GM12878 (cell line): Measurements from ENCODE around the gene FLT4. TPM values are rescaled to one million over a fixed set of nuclear protein-coding genes. Genes with fewer than 3 reads are reported as not detected.
"Not testable (repeated sequence)": the region's sequence is repeated elsewhere in the genome, so short reads cannot be mapped to it uniquely, and the experiment has no call there.

Source experiments
- ATAC-seq: fragments of 200-7000 bp; cut with Tn5 transposase; 3 replicates; pipeline ENCODE4 v1.9.1; 2020; ENCODE audit warnings: mild to moderate bottlenecking, moderate library complexity
- BruUV-seq: library from RNA; stranded (reverse); fragments of 400-500 nt; replicated peaks from 2 replicates; lab custom pipeline; 2021; lab: Mats Ljungman, UMichigan
- CTCF ChIA-PET: fragments of 300-600 bp; sonication (Branson Sonifier 250); formaldehyde crosslinking; extraction: SDS; loops from one replicate; lab custom pipeline; 2021; ENCODE audit warnings: inconsistent platforms; lab: Yijun Ruan, JAX
- POLR2A ChIA-PET: fragments of 350-600 bp; formaldehyde crosslinking; extraction: SDS; loops from one replicate; lab custom pipeline; 2021; ENCODE audit warnings: inconsistent platforms; lab: Charles Lee
- RAD21 ChIA-PET: fragments of 300-600 bp; sonication (Branson Sonifier 250); formaldehyde crosslinking; loops from one replicate; lab custom pipeline; 2023; ENCODE audit warnings: antibody characterized with exemption; ENCODE audit not compliant: unreplicated experiment; lab: Charles Lee
- SMC1A ChIA-PET: fragments of 300-600 bp; sonication (Branson Sonifier 250); formaldehyde crosslinking; loops from one replicate; lab custom pipeline; 2023; ENCODE audit not compliant: unreplicated experiment, uncharacterized antibody; lab: Charles Lee
- DNase-seq: peaks from one replicate; pipeline ENCODE4 v3.0.0-alpha.2; 2011; ENCODE audit warnings: low read depth, low spot score
- FAIRE-seq: peaks from 3 replicates; lab custom pipeline; 2011; peaks lifted over from hg19 to GRCh38; lab: Jason Lieb, UNC
- H2AFZ ChIP-seq: 2 replicates; pipeline ENCODE4 v1.6.0; 2011; ENCODE audit warnings: low read depth, low read length, control low read depth; ENCODE audit not compliant: control insufficient read depth
- H3K27ac ChIP-seq: 2 replicates; pipeline ENCODE4 v1.5.1; 2011; ENCODE audit warnings: control low read depth; ENCODE audit not compliant: control insufficient read depth, insufficient read depth
- H3K27me3 ChIP-seq, 2 experiments: replicated peaks in 1 of 2; 2 replicates each; pipeline versions ENCODE4 v1.6.0 to v1.6.1; 2011; ENCODE audit warnings: low read length in 1 of 2; ENCODE audit not compliant: control insufficient read depth in 2 of 2, insufficient read depth in 2 of 2
- H3K36me3 ChIP-seq, 2 experiments: 2 replicates each; pipeline ENCODE4 v1.5.1; 2011; ENCODE audit warnings: low read length in 1 of 2; ENCODE audit not compliant: control insufficient read depth in 2 of 2, insufficient read depth in 2 of 2
- H3K4me1 ChIP-seq: 2 replicates; pipeline ENCODE4 v1.6.1; 2011; ENCODE audit warnings: mild to moderate bottlenecking, low read length, moderate library complexity, mixed read lengths; ENCODE audit not compliant: control insufficient read depth, insufficient read depth
- H3K4me2 ChIP-seq: 2 replicates; pipeline ENCODE4 v1.6.0; 2011; ENCODE audit warnings: control low read depth; ENCODE audit not compliant: control insufficient read depth, insufficient read depth
- H3K4me3 ChIP-seq: fragments of 200-600 bp; sonication (generic); 2 replicates; pipeline ENCODE4 v1.5.1; 2016
- H3K79me2 ChIP-seq: 2 replicates; pipeline ENCODE4 v1.6.0; 2011; ENCODE audit warnings: low read length; ENCODE audit not compliant: control insufficient read depth, insufficient read depth
- H3K9ac ChIP-seq: 2 replicates; pipeline ENCODE4 v1.8.0; 2011; ENCODE audit warnings: low read length, control low read depth, mixed read lengths; ENCODE audit not compliant: control insufficient read depth, insufficient read depth
- H3K9me3 ChIP-seq: replicated peaks from 3 replicates; pipeline ENCODE4 v1.5.1; 2011; ENCODE audit warnings: mild to moderate bottlenecking, low read length; ENCODE audit not compliant: control insufficient read depth, insufficient read depth
- H4K20me1 ChIP-seq: 2 replicates; pipeline ENCODE4 v1.6.0; 2011; ENCODE audit not compliant: control insufficient read depth, insufficient read depth
- POLR2A ChIP-seq: IDR thresholded peaks from 2 replicates; pipeline ENCODE4 v1.6.1; 2011; ENCODE audit warnings: low read depth, mild to moderate bottlenecking, low read length
- STAT3 ChIP-seq: IDR thresholded peaks from 2 replicates; pipeline ENCODE4 v1.6.1; 2011; ENCODE audit warnings: low read depth, low read length, improper control_type of control experiment
- ZBTB40 ChIP-seq: fragments of 450-650 bp; IDR thresholded peaks from 2 replicates; pipeline ENCODE4 v1.6.1; 2016; ENCODE audit warnings: mild to moderate bottlenecking, moderate library complexity, borderline replicate concordance
- ZNF24 ChIP-seq: fragments of 450-650 bp; IDR thresholded peaks from 2 replicates; pipeline ENCODE4 v1.6.1; 2017; ENCODE audit warnings: antibody characterized with exemption, mild to moderate bottlenecking
- WGBS: methylation state at CpG from one replicate; pipeline ENCODE4 v1.1.6; 2016; ENCODE audit warnings: low lambda C conversion rate; ENCODE audit not compliant: insufficient replicate concordance, insufficient coverage; ENCODE audit errors: missing lambda C conversion rate; 5-methylcytosine and 5-hydroxymethylcytosine counted together
- in situ Hi-C: fragments of 300-500 bp; cut with MboI; formaldehyde crosslinking; loops from 9 replicates; pipeline ENCODE4 v1.14.3; 2018; ENCODE audit warnings: mixed read lengths
- intact Hi-C: fragments of 100-400 bp; cut with micrococcal nuclease; formaldehyde crosslinking; loops from one replicate; pipeline ENCODE4 v1.14.2; 2022; ENCODE audit not compliant: unreplicated experiment
- polyA plus RNA-seq, 11 experiments: library from polyadenylated mRNA; depleted of rRNA in 4 of 11; unstranded in 6 of 11; stranded (reverse) in 5 of 11; fragments of >200 nt; fragmentation: Nextera tagmentation in 4 of 11; fragmentation: Illumina TruSeq in 1 of 11; extraction: Ambion mirVana in 4 of 11; extraction: Trizol in 1 of 11; gene quantifications; 1 replicate in 1 of 11; 2 replicates in 10 of 11; pipeline versions ENCODE4 v1.2.1 to v1.2.3, GENCODE V29; 2011 to 2016; ENCODE audit warnings: inconsistent platforms in 2 of 11, missing spikeins in 2 of 11, low read depth in 1 of 11
- total RNA-seq, 4 experiments: library from RNA; depleted of rRNA in 3 of 4; stranded (reverse); fragments of >200 nt in 3 of 4; fragmentation: Illumina TruSeq in 1 of 4; extraction: Trizol in 1 of 4; gene quantifications; 2 replicates each; pipeline versions ENCODE4 v1.2.1 to v1.2.3, GENCODE V29; 2013 to 2021
- TF ChIP-seq, protein P1 (sequence below): fragments of 150-350 bp; IDR thresholded peaks from 2 replicates; pipeline ENCODE4 v1.6.1; 2014; ENCODE audit warnings: mild to moderate bottlenecking, low read depth, low read length

Gene FLT4
- total and polyA plus RNA-seq, 10 of the 15 experiments (the other 5 are each of a cell fraction or from before 2014, with no cell fraction given): 0.18 TPM; not detected in 9

- TF ChIP-seq ZBTB40 (no peak), STAT3 (no peak), ZNF24 (no peak), POLR2A (no peak)
- TF ChIP-seq, protein P1, sequence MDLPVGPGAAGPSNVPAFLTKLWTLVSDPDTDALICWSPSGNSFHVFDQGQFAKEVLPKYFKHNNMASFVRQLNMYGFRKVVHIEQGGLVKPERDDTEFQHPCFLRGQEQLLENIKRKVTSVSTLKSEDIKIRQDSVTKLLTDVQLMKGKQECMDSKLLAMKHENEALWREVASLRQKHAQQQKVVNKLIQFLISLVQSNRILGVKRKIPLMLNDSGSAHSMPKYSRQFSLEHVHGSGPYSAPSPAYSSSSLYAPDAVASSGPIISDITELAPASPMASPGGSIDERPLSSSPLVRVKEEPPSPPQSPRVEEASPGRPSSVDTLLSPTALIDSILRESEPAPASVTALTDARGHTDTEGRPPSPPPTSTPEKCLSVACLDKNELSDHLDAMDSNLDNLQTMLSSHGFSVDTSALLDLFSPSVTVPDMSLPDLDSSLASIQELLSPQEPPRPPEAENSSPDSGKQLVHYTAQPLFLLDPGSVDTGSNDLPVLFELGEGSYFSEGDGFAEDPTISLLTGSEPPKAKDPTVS: no peak
These were observed 9.6 kb upstream of the FLT4 start (continued) for GRCh38 chr5:180658774-180659564.

- H3K4me1 ChIP-seq, H3K9me3 ChIP-seq, BruUV-seq, H4K20me1 ChIP-seq, ATAC-seq, H3K4me2 ChIP-seq, H3K9ac ChIP-seq, in situ Hi-C loops, SMC1A ChIA-PET, H3K4me3 ChIP-seq, H3K79me2 ChIP-seq, RAD21 ChIA-PET, H3K36me3 ChIP-seq, DNase-seq, intact Hi-C loops, H3K27ac ChIP-seq, FAIRE-seq, H3K27me3 ChIP-seq, POLR2A ChIA-PET, H2AFZ ChIP-seq: not testable (repeated sequence)
- WGBS: 48% methylated on average over 12 of the region's 16 CpGs
- CTCF ChIA-PET: interaction anchor here (0.9 kb wide), 1 partner anchor 49 kb away, joined by 4 read pairs; no protein-coding TSS in a partner anchor
These were observed 5.8 kb upstream of the FLT4 start for GRCh38 chr5:180655243-180655642.
